KOPT-K1 (cell line): ENCODE data around the gene CALML3.

Experiments
- H3K27ac ChIP-seq: fragments of 200-600 bp; sonication (generic); 2 replicates; pipeline ENCODE4 v1.5.1; 2016; ENCODE audit warnings: antibody characterized with exemption, mild to moderate bottlenecking, low read depth, low read length; ENCODE audit not compliant: poor library complexity, severe bottlenecking
- H3K36me3 ChIP-seq: fragments of 200-600 bp; sonication (generic); 2 replicates; pipeline ENCODE4 v1.5.1; 2017; ENCODE audit warnings: antibody characterized with exemption, mild to moderate bottlenecking, low read length, moderate library complexity; ENCODE audit not compliant: insufficient read depth
- H3K9me3 ChIP-seq: fragments of 200-600 bp; sonication (generic); 2 replicates; pipeline ENCODE4 v1.5.1; 2017; ENCODE audit warnings: antibody characterized with exemption, low read length, mild to moderate bottlenecking; ENCODE audit not compliant: insufficient read depth, poor library complexity, severe bottlenecking

Gene CALML3

DNA sequence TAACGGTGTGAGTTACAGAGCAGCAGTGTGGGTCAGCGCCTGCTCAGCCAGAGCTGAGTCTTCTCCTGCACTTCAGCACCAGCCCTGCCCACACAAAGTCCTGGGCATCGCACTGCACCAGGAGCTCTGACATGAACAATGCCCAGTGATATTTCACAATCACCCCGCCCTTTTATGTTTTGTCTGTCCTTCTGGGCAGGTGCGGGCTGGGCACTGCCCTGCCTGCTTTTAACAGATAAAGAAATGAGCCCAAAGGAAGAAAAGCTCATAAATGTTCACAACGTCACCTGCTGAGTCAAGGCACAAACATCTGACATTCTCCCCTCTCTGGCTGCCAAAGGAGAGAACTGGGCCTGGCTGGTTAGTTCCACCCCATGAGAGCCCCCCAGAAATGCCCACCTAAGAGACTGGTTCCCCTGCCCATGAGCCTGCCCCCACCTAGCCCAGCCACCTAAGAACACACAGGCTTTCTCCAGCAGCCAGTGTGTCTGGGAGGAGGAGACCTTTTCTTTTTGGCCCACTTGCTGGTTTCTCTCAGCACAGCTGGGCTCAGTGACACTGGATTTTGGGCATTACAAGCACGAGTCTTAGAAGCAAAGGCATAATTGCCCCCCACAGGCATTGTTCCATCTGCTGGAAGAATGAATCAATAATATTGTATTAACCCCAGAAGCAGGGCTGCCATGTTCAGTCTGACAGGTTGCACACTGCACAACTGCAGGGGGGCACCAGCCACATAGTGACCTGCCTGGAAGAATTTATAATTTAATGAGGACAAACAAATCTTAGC, 22.3 kb downstream of the CALML3 start:
- Histone ChIP-seq H3K27ac (no peak overlapping the region), H3K9me3 (peaks cover 16% of the 10 kb centered on the region), H3K36me3 (no peaks in the 10 kb centered on the region)

DNA sequence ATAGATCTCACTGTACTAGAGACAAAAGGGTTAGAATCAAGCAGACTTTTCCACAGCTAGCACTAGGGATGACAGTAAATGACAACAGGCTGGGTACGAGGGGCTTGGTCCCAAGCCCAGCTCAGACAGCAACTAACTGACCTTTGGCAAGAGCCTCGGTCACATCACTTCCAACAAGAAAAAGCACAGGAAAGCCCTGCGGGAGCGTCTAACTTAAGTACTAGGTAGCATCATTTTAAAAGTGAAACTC, 22.8 kb downstream of the CALML3 start:
- H3K36me3 ChIP-seq: no peaks in the 10 kb centered on the region
- H3K9me3 ChIP-seq: peaks cover 11% of the 10 kb centered on the region
- no peak overlapping the region for H3K27ac ChIP-seq

DNA sequence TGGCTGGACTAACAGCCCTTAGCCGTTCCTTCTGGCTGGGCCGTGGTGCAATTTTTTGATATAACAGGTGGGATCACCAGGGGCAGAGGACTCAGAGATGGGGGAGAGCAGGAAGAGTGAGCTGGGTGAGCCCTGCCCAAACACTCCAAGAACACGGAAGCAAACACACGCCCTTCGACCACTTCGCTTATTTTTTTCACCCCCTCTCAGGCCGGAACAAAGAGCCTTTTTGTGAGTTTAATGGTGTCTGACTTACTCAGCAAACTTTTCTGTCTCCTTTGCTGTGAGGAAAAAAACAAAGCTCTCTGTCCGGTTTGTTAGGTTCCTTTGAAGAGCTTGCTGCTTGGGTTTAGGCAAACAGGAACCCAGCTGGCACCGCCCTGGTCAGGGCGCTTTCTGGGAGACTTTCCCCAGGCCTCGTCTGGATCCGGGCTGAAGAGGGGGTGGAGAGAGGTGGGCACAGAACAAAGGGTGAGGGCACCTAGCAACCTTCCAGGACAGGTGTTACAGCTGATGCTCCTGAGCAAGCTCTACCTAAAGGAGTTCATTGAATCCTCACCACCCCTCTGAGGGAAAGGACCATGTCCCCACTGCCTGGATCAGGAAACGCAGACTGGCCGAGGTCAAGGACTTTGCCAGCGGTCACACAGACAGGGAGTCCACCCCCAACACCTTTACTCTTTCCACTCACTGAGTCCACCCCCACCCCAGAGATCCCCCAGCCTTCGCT, 23.3 kb downstream of the CALML3 start:
- Histone ChIP-seq H3K9me3 (peaks cover 7% of the 10 kb centered on the region), H3K27ac (no peak overlapping the region)

DNA sequence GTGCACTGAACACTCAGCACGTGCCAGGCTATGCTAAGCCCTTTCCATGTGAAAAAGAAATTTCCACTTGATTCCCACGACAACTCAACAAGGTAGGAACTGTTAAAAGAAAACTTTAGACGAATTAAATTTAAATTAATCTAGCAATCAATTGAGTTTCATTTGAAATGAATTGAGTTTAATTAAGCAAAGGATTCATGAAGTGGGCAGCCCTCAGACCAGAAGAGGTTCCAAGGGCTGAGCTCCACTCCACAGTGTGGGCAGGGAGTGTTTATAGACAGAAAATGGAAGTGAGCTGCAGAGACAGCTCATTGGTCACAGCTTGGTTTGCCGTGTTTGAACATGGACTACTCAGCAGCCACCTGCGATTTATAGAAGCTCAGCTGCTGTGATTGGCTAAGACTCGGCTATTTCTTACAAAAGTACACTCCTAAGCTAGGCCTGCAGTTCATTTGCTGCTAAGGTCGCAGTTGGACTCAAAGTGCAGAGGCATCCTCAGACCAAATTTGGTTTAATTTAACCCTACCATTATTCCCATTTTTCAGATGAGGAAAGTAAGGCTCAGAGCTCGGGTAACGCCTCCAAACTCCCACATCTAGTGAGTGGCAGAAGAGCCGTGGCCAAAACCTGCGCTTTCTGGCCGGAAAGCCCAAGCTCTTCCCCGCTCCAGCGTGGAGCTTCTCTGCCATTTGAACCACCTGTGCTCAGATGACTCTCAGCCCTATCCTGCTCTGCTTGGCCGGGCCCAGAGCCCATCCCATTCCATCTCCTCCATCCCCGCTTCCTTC, 24.9 kb downstream of the CALML3 start:
- H3K36me3 ChIP-seq: no peaks in the 10 kb centered on the region
- H3K27ac ChIP-seq: no peak overlapping the region

More for the DNA sequence above, 23.3 kb downstream of the CALML3 start:
- no peaks in the 10 kb centered on the region for H3K36me3 ChIP-seq

DNA sequence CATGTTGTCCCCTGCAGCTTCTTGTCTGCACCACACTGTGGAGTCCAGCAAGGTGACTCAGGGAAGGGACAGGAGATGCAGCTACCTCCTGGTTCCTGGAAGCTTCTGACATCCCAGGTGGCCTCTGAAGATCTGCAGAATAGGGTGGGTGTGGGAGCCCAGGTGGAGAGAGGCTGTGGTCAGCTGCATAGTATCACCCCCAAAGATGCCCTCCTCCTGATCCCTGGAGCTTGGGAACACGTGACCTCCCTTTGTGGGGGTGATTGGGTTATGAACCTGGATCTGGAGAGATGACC, 25.4 kb downstream of the CALML3 start:
- no peaks in the 10 kb centered on the region for H3K36me3 ChIP-seq
- H3K27ac ChIP-seq: no peak overlapping the region
- no peaks in the 10 kb centered on the region for H3K9me3 ChIP-seq

More for the DNA sequence above, 24.9 kb downstream of the CALML3 start:
- no peaks in the 10 kb centered on the region for H3K9me3 ChIP-seq

DNA sequence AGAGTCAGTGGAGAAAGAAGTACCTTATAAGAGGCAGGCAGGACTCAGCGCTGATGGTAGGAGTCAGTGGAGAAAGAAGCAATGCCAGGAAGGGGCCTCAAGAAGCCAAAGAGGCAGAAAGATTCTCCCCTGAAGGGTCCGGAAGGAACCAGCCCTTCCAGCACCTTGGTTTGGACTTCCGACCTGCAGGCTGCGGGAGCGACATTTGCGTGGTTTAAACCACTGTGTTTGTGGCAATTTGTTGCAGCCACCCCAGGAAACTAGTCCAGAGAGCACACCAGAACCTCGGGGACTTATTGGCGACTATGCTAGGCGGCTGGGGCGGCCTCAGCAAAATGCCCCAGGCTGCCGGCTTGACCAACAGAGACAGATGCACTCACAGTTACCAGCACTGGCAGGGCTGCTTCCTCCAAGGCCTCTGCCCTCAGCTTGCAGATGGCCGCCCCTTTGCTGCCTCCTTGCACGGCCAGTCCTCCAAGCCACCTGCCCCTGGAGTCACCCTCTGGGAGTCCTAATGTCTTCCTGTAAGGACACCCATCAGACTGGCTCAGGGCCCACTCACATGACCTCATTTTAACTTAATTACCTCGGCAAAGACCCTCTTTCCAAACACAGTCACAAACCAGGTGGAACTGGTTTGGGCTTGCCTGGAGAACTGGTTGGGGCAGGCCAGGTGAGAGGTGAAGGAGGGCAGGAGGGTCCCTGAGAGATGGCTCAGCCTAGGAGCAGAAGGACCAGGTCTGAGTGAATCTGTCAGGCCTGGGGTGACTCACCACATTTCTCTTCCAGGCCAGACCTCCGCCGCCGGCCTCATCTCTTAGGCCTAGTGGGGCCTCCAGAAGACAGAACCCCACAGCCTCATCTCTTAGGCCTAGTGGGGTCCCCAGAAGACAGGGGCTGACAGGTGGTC, 26.1 kb downstream of the CALML3 start:
- H3K9me3 ChIP-seq: no peaks in the 10 kb centered on the region
- no peaks in the 10 kb centered on the region for H3K36me3 ChIP-seq
- H3K27ac ChIP-seq: no peak overlapping the region

DNA sequence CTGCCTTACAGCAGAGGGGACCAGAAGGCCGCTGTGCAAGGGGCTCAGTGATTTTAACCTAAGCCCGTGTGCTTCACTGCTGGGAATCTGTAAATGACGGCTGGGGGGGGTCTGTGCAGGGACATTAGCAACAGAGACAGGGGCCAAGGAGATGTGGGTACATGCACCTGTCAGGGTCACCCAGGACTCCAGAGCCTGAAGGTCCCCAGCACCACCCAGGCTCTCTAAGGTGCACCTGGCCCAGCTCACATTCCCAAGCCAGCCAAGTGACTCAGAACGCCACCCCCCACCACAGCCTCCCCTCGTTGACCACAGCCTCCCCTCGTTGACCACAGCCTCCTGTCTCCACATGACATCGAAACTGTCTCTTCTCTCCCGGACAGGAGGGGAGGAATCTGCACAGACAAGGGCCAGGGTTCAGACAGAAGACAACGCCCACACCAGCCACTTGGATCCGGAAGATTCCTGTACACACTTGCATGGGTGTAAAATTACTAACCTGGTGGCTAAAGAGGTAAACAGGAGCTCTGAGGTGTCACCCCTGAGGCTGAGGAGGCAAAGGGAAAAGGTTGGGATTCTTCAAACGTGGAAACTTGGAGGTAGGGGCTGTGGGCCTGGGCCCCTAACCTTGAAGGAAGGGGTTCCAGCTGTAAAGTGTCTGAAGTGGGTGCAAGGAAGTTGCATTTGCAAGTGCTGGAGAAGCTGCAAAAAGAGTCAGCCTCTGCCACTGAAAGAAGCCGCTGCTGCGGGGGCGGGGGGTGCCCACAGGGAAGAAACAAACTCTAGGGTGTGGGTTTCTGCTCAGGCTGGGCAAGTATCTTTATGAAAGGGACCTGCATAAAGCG, 27.0 kb downstream of the CALML3 start:
- no peak overlapping the region for H3K27ac ChIP-seq
- H3K9me3 ChIP-seq: no peaks in the 10 kb centered on the region
- H3K36me3 ChIP-seq: no peaks in the 10 kb centered on the region

DNA sequence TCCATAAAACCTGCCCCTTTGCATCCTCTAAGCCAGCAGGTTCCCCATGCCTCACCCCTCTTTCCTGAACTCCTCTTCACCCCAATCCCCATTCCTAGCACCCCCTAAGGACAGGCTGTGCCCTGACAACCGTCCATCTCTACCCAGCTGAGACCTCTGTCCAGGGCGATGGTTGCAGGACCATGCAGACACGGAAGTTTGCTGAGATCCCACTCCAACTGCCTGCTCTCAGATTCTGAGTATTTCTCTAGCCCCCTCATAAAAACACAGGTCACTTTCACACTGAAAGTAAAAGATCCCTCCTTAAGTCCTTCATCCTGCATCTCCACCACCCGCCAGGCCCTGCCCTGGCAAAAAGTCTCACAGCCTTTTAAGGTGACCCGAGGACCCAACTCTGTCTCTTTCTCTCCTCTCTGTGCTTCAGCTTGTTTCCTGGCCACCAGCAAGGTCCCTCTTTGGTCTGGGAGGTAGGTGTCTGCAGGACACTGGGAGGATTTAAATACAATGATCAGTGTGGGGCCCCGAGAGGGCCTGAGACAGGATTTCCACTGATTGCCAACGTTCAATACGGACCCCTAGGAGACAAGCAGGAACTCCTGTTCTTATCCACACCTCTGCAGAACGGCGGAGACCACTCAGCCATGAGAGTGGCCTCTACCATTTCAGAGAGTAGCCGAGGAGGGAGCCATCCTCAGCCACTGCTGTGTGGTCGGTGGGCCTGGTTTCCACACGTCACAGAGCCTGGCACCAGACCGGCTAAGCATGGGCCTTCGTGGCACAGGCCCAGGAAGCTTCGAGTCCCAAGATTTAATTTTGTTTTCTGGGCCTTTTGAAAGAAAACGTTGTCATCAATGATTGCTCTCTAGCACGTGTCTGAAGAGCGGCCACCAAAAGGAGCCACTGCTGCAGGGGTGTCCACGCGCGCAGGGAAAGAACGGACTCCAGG, 27.9 kb downstream of the CALML3 start:
- Histone ChIP-seq H3K27ac (no peak overlapping the region), H3K36me3 (no peaks in the 10 kb centered on the region)

DNA sequence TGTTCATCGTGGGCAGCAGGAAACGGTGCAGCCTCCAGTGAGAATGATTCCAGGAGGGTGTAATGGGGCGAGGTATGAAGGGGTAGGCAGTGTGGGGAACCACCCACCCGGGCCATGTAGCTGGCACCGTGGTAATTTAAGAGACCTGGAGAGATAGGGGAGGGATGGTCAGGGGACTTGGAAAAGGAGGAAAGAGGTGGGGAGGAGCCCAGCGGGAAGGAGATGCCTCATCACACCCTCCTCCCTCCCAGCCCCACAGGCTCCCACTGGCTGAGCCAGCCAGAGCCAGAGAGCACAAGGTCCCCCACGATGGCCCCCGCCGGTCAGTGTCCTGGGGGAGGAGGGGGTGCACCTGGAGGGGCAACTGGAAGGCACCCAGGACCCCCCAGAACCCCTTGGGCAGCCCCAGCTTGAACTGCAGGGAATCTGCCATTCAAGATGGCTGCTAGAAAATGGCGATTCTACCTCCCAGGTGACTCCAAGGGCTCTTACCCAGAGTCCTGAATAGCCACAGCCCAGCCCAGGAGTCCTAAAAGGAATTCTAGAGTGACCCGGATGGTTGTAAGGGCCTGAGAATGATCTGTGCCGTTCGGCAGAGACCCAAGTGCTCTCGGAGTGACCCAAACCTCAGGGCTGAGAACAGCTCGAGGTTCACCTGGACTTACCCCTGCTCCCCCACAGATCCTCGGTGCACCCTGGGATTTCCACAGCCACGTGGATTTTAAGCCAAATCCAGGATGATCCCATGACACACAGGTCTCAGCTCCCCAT, 28.8 kb downstream of the CALML3 start:
- H3K27ac ChIP-seq: no peak overlapping the region
- no peaks in the 10 kb centered on the region for H3K9me3 ChIP-seq
- H3K36me3 ChIP-seq: no peaks in the 10 kb centered on the region

More for the DNA sequence above, 27.9 kb downstream of the CALML3 start:
- H3K9me3 ChIP-seq: no peaks in the 10 kb centered on the region

DNA sequence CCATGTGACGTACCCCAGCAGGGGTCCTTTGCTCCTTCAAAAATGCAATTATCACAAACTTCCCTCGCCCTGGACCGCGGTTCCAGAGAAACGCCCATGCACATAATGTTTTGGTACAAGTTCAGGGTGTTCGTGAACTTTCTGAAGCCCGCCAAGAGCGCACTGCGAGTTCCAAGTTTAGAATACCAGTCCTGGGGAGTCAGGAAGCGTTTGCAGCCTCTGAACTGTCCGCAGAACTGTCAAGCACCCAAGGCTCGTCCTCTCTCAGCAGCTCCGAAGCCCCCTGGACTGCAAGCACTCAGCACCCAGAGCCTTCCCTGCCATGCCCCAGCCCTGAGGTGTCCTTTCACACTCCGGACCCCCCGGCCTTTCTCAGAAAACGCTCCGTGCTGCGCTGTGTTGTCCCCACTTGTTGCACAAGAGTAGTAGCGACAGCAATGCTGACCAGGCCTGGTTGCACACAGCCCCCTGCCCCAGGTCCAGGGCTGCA, 30.3 kb downstream of the CALML3 start:
- Histone ChIP-seq H3K27ac (no peak overlapping the region), H3K36me3 (no peaks in the 10 kb centered on the region), H3K9me3 (no peaks in the 10 kb centered on the region)

DNA sequence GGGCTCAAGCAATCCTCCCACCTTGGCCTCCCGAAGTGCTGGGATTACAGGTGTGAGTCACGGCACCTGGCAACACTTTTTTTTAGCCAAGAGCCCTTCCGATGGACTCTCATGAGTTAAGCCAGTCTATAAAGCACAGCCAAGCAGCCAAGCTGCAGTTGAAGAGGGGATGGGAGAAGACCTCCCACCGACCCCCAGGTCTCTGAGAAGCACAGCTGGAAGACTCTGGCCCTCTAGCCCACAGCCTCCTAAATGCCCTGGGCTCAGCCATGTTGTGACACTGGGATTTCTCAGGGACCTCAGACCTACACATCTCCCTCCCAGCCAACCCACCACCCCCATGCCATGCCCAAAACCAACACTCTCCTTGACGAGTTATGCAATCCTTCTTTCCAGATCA, 31.1 kb downstream of the CALML3 start:
- no peaks in the 10 kb centered on the region for H3K9me3 ChIP-seq
- no peak overlapping the region for H3K27ac ChIP-seq
- no peaks in the 10 kb centered on the region for H3K36me3 ChIP-seq

DNA sequence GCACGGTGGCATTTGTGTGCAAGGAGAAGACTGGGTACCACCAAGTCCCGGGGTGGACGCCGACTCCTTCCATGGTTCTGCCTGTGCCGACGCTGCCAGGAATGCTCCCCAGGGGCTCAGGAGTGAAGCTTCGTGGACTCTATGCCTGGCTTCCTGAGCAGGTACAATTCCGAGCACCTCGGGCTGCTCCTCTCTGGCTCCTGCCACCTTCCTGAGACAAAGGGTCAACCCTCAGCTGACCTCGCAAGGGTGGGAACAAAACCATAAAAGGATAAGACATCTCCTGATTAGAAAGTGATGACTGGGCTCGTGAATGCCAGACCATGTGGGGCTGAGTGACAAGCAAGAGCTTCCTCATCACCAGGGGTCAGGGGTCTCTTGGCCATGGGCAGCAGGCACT, 31.8 kb downstream of the CALML3 start:
- Histone ChIP-seq H3K9me3 (no peaks in the 10 kb centered on the region), H3K27ac (no peak overlapping the region), H3K36me3 (no peaks in the 10 kb centered on the region)
